ENCODE data around the gene SLC17A9. TPM values are rescaled to one million over a fixed set of nuclear protein-coding genes. Genes with fewer than 3 reads are reported as not detected.

SLC17A9 gene
- total and polyA plus RNA-seq, 2 donors (not counting 1 experiment from before 2014, with no cell fraction given) = 33.0 to 141 TPM

- ChIA-PET CTCF (interaction anchor here (0.8 to 1.9 kb wide), 6 partner anchors 10 to 120 kb away, joined by 3 to 5 read pairs (median 3); partner anchors contain the start of gene GID8), POLR2A (interaction anchor here (2.1 to 3.1 kb wide), 2 partner anchors 9 to 11 kb away, joined by 6 to 24 read pairs; partner anchors contain the start of gene GID8)
- Histone ChIP-seq H3K36me3 (replicated peaks in 1 of 2; ENCODE audit: control extremely low read depth in 1 of 2, control insufficient read depth in 1 of 2, extremely low read depth in 1 of 2, insufficient read depth in 2 of 2, low read length in 1 of 2) (peaks cover 0 to 3% of the 10 kb centered on the region in 2 experiments), H3K4me1 (ENCODE audit: control insufficient read depth in 2 of 2, insufficient read depth in 2 of 2, low read length in 2 of 2) (peaks cover 43 to 59% of the 10 kb centered on the region in 2 donors), H3K4me3 (ENCODE audit: control extremely low read depth in 1 of 5, extremely low read depth in 1 of 5, insufficient read depth in 1 of 5, low read depth in 2 of 5, low read length in 4 of 5) (peak overlapping the region; percentile 58 to 93 (median 72)), H3K9ac (ENCODE audit: low read length) (peak overlapping the region; percentile 78), H4K20me1 (ENCODE audit: control insufficient read depth, insufficient read depth, low read length, poor library complexity, severe bottlenecking) (peaks cover 48% of the 10 kb centered on the region), H3K27me3 (replicated peaks in 1 of 4; ENCODE audit: control extremely low read depth in 1 of 4, control insufficient read depth in 3 of 4, insufficient read depth in 4 of 4, low read length in 3 of 4) (no peaks in the 10 kb centered on the region), H2AFZ (ENCODE audit: insufficient read depth, low read depth, low read length, poor library complexity, severe bottlenecking) (peak overlapping the region; percentile 79), H3K79me2 (ENCODE audit: control insufficient read depth, insufficient read depth, low read length) (peaks cover 93% of the 10 kb centered on the region), H3K27ac (ENCODE audit: low read length in 2 of 2) (peak overlapping the region; percentile 40 to 92), H3K9me3 (ENCODE audit: control extremely low read depth in 1 of 3, control insufficient read depth in 2 of 3, insufficient read depth in 1 of 3, low read length in 2 of 3) (no peaks in the 10 kb centered on the region), H3K4me2 (replicated peaks; ENCODE audit: low read depth, low read length, poor library complexity, severe bottlenecking) (peak overlapping the region; percentile 93)
- ATAC-seq (ENCODE audit: low read depth) (no peak), DNase-seq (peak; percentile 31)
- Mint-ChIP-seq H3K27ac (peak overlapping the region; percentile 95), H3K9me3 (ENCODE audit: insufficient read depth) (no peaks in the 10 kb centered on the region), H3K4me3 (peak overlapping the region; percentile 95), H3K27me3 (no peaks in the 10 kb centered on the region), H3K4me1 (peaks cover 74% of the 10 kb centered on the region)
- WGBS (ENCODE audit: insufficient coverage) = 28% methylated on average over 9 of the region's 14 CpGs
- intact Hi-C loops (cut with micrococcal nuclease) = loop anchor here (5.0 kb wide), 2 partner anchors 66 to 289 kb away; partner anchors contain the start of genes TCFL5 and YTHDF1
- TF ChIP-seq CTCF (IDR thresholded peaks at IDR 0.05) (no peak), EZH2 (IDR thresholded peaks at IDR 0.05; ENCODE audit: borderline replicate concordance, insufficient read depth, low read depth, low read length, poor library complexity, severe bottlenecking) (no peak)
These were observed 24.1 kb upstream of the SLC17A9 start for GRCh38 chr20:62928246-62928939.

DNA sequence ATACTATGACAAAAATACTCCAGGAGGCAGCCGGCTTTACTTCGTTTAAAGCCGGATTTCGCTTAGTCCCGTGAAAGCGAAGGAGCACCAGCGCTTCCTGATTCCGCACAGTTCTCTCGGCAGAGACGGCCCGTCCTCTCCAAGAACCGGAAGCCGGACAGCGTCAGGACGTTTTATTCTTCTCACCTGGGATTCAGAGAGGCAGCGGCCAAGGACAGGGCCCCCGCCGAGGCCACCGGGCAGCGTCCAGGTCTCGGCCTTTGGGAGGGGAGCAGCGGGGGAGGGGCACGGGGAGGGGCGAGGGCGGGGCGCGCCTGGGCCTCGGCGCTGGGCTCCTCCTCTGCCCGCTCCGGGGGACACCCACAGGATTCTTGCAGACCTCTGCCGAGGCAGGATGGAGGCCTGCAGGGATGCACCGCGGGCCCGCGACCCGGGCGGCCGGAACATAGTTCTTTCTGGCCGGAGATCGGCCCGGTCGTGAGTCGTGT is 23.4 kb upstream of the SLC17A9 start:
- ATAC-seq (ENCODE audit: low read depth) (peak; percentile 34), DNase-seq (peak; percentile 61)
- Histone ChIP-seq H3K36me3 (replicated peaks in 1 of 2; ENCODE audit: control extremely low read depth in 1 of 2, control insufficient read depth in 1 of 2, extremely low read depth in 1 of 2, insufficient read depth in 2 of 2, low read length in 1 of 2) (peaks cover 0 to 3% of the 10 kb centered on the region in 2 experiments), H3K4me2 (replicated peaks; ENCODE audit: low read depth, low read length, poor library complexity, severe bottlenecking) (peak overlapping the region; percentile 93), H3K9ac (ENCODE audit: low read length) (peak overlapping the region; percentile 78), H3K9me3 (ENCODE audit: control extremely low read depth in 1 of 3, control insufficient read depth in 2 of 3, insufficient read depth in 1 of 3, low read length in 2 of 3) (no peaks in the 10 kb centered on the region), H3K4me3 (ENCODE audit: control extremely low read depth in 1 of 5, extremely low read depth in 1 of 5, insufficient read depth in 1 of 5, low read depth in 2 of 5, low read length in 4 of 5) (peak overlapping the region; percentile 58 to 93 (median 72)), H3K4me1 (ENCODE audit: control insufficient read depth in 2 of 2, insufficient read depth in 2 of 2, low read length in 2 of 2) (peaks cover 36 to 55% of the 10 kb centered on the region in 2 donors), H2AFZ (ENCODE audit: insufficient read depth, low read depth, low read length, poor library complexity, severe bottlenecking) (peak overlapping the region; percentile 79), H3K27me3 (replicated peaks in 1 of 4; ENCODE audit: control extremely low read depth in 1 of 4, control insufficient read depth in 3 of 4, insufficient read depth in 4 of 4, low read length in 3 of 4) (no peaks in the 10 kb centered on the region), H3K27ac (ENCODE audit: low read length in 2 of 2) (peak overlapping the region; percentile 40 to 92), H4K20me1 (ENCODE audit: control insufficient read depth, insufficient read depth, low read length, poor library complexity, severe bottlenecking) (peaks cover 44% of the 10 kb centered on the region), H3K79me2 (ENCODE audit: control insufficient read depth, insufficient read depth, low read length) (peaks cover 93% of the 10 kb centered on the region)
- TF ChIP-seq EZH2 (IDR thresholded peaks at IDR 0.05; ENCODE audit: borderline replicate concordance, insufficient read depth, low read depth, low read length, poor library complexity, severe bottlenecking) = no peak
- TF ChIP-seq CTCF (IDR thresholded peaks at IDR 0.05) = no peak
- ChIA-PET POLR2A (no interaction called here), CTCF (interaction anchor here (1.1 kb wide), 1 partner anchor 22 kb away, joined by 3 read pairs; no protein-coding TSS in a partner anchor)
- intact Hi-C loops (cut with micrococcal nuclease) = loop anchor here (5.0 kb wide), 2 partner anchors 67 to 288 kb away; partner anchors contain the start of genes TCFL5 and YTHDF1
- peaks cover 67% of the 10 kb centered on the region for H3K4me1 Mint-ChIP-seq
- no peaks in the 10 kb centered on the region for H3K27me3 Mint-ChIP-seq
- peak overlapping the region; percentile 95 for H3K27ac Mint-ChIP-seq
- H3K9me3 Mint-ChIP-seq (ENCODE audit: insufficient read depth) = no peaks in the 10 kb centered on the region
- 2% methylated on average over 44 of the region's 44 CpGs for WGBS (ENCODE audit: insufficient coverage)
- H3K4me3 Mint-ChIP-seq = peak overlapping the region; percentile 95

All from B cell (primary cell).